Activated CD4-positive, alpha-beta T cell treated with anti-CD3 and anti-CD28 coated beads for 36 hours (primary cell): ENCODE measurements around the gene SRL. TPM values are rescaled to one million over a fixed set of nuclear protein-coding genes. Genes with fewer than 3 reads are reported as not detected.
"Not testable (repeated sequence)": the region's sequence is repeated elsewhere in the genome, so short reads cannot be mapped to it uniquely, and the experiment has no call there.

Source experiments
- ATAC-seq: fragments of 200-7000 bp; cut with Tn5 transposase; one replicate; pipeline ENCODE4 v1.10.0; 2021; ENCODE audit warnings: mild to moderate bottlenecking, moderate library complexity
- CTCF ChIA-PET: fragments of 350-600 bp; sonication (Branson Sonifier 250); formaldehyde crosslinking; loops from one replicate; lab custom pipeline; 2021; ENCODE audit warnings: antibody characterized with exemption; lab: Charles Lee
- POLR2A ChIA-PET: fragments of 350-600 bp; sonication (Branson Sonifier 250); formaldehyde crosslinking; loops from one replicate; lab custom pipeline; 2021; ENCODE audit warnings: antibody characterized with exemption, inconsistent platforms; lab: Charles Lee
- DNase-seq: peaks from one replicate; pipeline ENCODE4 v3.0.0-alpha.2; 2020
- H3K27ac Mint-ChIP-seq: one replicate; pipeline ENCODE4 v1.8.0; 2021; ENCODE audit warnings: mixed read lengths
- H3K27me3 Mint-ChIP-seq: one replicate; pipeline ENCODE4 v1.8.0; 2021; ENCODE audit warnings: mixed read lengths
- H3K36me3 Mint-ChIP-seq: one replicate; pipeline ENCODE4 v1.8.0; 2021; ENCODE audit warnings: low read depth, mixed read lengths
- H3K4me1 Mint-ChIP-seq: one replicate; pipeline ENCODE4 v1.8.0; 2021; ENCODE audit warnings: mixed read lengths
- H3K4me3 Mint-ChIP-seq: one replicate; pipeline ENCODE4 v1.8.0; 2021; ENCODE audit warnings: mild to moderate bottlenecking, moderate library complexity, mixed read lengths
- H3K9me3 Mint-ChIP-seq: one replicate; pipeline ENCODE4 v1.8.0; 2021; ENCODE audit warnings: low read depth, mixed read lengths
- intact Hi-C, 2 experiments: fragments of 100-400 bp; cut with DNase I in 1 of 2; cut with micrococcal nuclease in 1 of 2; formaldehyde crosslinking; loops; one replicate each; pipeline versions ENCODE4 v1.14.2 to v1.15.1; 2022 to 2024; cut with DNase I, micrococcal nuclease
- total RNA-seq, 2 experiments: library from RNA; stranded (reverse); gene quantifications; one replicate each; pipeline ENCODE4 v1.2.3, GENCODE V29; 2021

SRL gene
- total RNA-seq, 2 experiments from 2014 or later = not detected

- ATAC-seq (no peak), DNase-seq (no peak)
- no peak overlapping the region for H3K27ac Mint-ChIP-seq
- POLR2A ChIA-PET = interaction anchor here (0.7 kb wide), 1 partner anchor 71 kb away, joined by 5 read pairs; no protein-coding TSS in a partner anchor
- no peaks in the 10 kb centered on the region for H3K27me3 Mint-ChIP-seq
- peaks cover 7% of the 10 kb centered on the region for H3K4me1 Mint-ChIP-seq
- H3K9me3 Mint-ChIP-seq = no peaks in the 10 kb centered on the region
- CTCF ChIA-PET = no interaction called here
- no peaks in the 10 kb centered on the region for H3K36me3 Mint-ChIP-seq
- intact Hi-C loops = no loop called here
- no peak overlapping the region for H3K4me3 Mint-ChIP-seq
These were observed 83.5 kb downstream of the SRL start for GRCh38 chr16:4158143-4159093.

- Mint-ChIP-seq H3K9me3 (no peaks in the 10 kb centered on the region), H3K27ac (no peak overlapping the region), H3K4me3 (no peak overlapping the region), H3K4me1 (peaks cover 7% of the 10 kb centered on the region), H3K36me3 (no peaks in the 10 kb centered on the region), H3K27me3 (no peaks in the 10 kb centered on the region)
- no peak for ATAC-seq
- POLR2A ChIA-PET = no interaction called here
- DNase-seq = no peak
- CTCF ChIA-PET = interaction anchor here (0.7 kb wide), 1 partner anchor 174 kb away, joined by 3 read pairs; no protein-coding TSS in a partner anchor
- intact Hi-C loops = no loop called here
These were observed 84.5 kb downstream of the SRL start for GRCh38 chr16:4157376-4157825.

- DNase-seq, H3K4me3 Mint-ChIP-seq, H3K36me3 Mint-ChIP-seq, H3K4me1 Mint-ChIP-seq, H3K27ac Mint-ChIP-seq, intact Hi-C loops, H3K27me3 Mint-ChIP-seq, ATAC-seq, POLR2A ChIA-PET, H3K9me3 Mint-ChIP-seq, CTCF ChIA-PET: not testable (repeated sequence)
These were observed 85.4 kb downstream of the SRL start for GRCh38 chr16:4156503-4156902.

- H3K27ac Mint-ChIP-seq, H3K4me3 Mint-ChIP-seq, H3K36me3 Mint-ChIP-seq, ATAC-seq, CTCF ChIA-PET, DNase-seq, H3K9me3 Mint-ChIP-seq, POLR2A ChIA-PET, H3K27me3 Mint-ChIP-seq, H3K4me1 Mint-ChIP-seq, intact Hi-C loops: not testable (repeated sequence)
These were observed 88.5 kb downstream of the SRL start for GRCh38 chr16:4153364-4153763.

GRCh38 chr16:4152267-4152666, 89.6 kb downstream of the SRL start:
- ChIA-PET POLR2A (no interaction called here), CTCF (no interaction called here)
- no peaks in the 10 kb centered on the region for H3K9me3 Mint-ChIP-seq
- no peak overlapping the region for H3K4me3 Mint-ChIP-seq
- intact Hi-C loops = no loop called here
- no peaks in the 10 kb centered on the region for H3K4me1 Mint-ChIP-seq
- no peaks in the 10 kb centered on the region for H3K36me3 Mint-ChIP-seq
- ATAC-seq = no peak
- no peak overlapping the region for H3K27ac Mint-ChIP-seq
- no peaks in the 10 kb centered on the region for H3K27me3 Mint-ChIP-seq
- no peak for DNase-seq

GRCh38 chr16:4147236-4147635, 94.6 kb downstream of the SRL start:
- no peak for DNase-seq
- peaks cover 2% of the 10 kb centered on the region for H3K27me3 Mint-ChIP-seq
- H3K27ac Mint-ChIP-seq = no peak overlapping the region
- intact Hi-C loops = no loop called here
- ATAC-seq = no peak
- POLR2A ChIA-PET = no interaction called here
- no peak overlapping the region for H3K4me3 Mint-ChIP-seq
- no peaks in the 10 kb centered on the region for H3K4me1 Mint-ChIP-seq
- CTCF ChIA-PET = interaction anchor here (0.7 to 1.1 kb wide), 2 partner anchors 15 to 33 kb away, joined by 3 to 5 read pairs; no protein-coding TSS in a partner anchor
- H3K9me3 Mint-ChIP-seq = no peaks in the 10 kb centered on the region
- no peaks in the 10 kb centered on the region for H3K36me3 Mint-ChIP-seq

GRCh38 chr16:4142268-4142667, 99.6 kb downstream of the SRL start:
- Mint-ChIP-seq H3K27ac (no peak overlapping the region), H3K9me3 (no peaks in the 10 kb centered on the region), H3K36me3 (no peaks in the 10 kb centered on the region), H3K4me1 (no peaks in the 10 kb centered on the region), H3K4me3 (no peak overlapping the region), H3K27me3 (peaks cover 2% of the 10 kb centered on the region)
- intact Hi-C loops = no loop called here
- DNase-seq (peak; percentile 43), ATAC-seq (peak; percentile 75)
- ChIA-PET POLR2A (no interaction called here), CTCF (no interaction called here)

GRCh38 chr16:4141604-4142003, 100.3 kb downstream of the SRL start:
- no peaks in the 10 kb centered on the region for H3K27me3 Mint-ChIP-seq
- intact Hi-C loops = no loop called here
- no peak overlapping the region for H3K4me3 Mint-ChIP-seq
- no peaks in the 10 kb centered on the region for H3K4me1 Mint-ChIP-seq
- DNase-seq = no peak
- ATAC-seq = no peak
- CTCF ChIA-PET = no interaction called here
- POLR2A ChIA-PET = no interaction called here
- no peak overlapping the region for H3K27ac Mint-ChIP-seq
- H3K36me3 Mint-ChIP-seq = no peaks in the 10 kb centered on the region
- no peaks in the 10 kb centered on the region for H3K9me3 Mint-ChIP-seq

- no peak for DNase-seq
- Mint-ChIP-seq H3K36me3 (no peaks in the 10 kb centered on the region), H3K9me3 (no peaks in the 10 kb centered on the region), H3K27ac (peak overlapping the region; percentile 4), H3K4me3 (no peak overlapping the region), H3K27me3 (peaks cover 5% of the 10 kb centered on the region), H3K4me1 (no peaks in the 10 kb centered on the region)
- ATAC-seq = no peak
- ChIA-PET POLR2A (no interaction called here), CTCF (no interaction called here)
- intact Hi-C loops = no loop called here
These were observed 101.2 kb downstream of the SRL start for GRCh38 chr16:4140652-4141051.

GRCh38 chr16:4139968-4140367, 101.9 kb downstream of the SRL start:
- no peak overlapping the region for H3K27ac Mint-ChIP-seq
- ATAC-seq = no peak
- no peak overlapping the region for H3K4me3 Mint-ChIP-seq
- DNase-seq = no peak
- ChIA-PET CTCF (interaction anchor here (0.6 kb wide), 1 partner anchor 24 kb away, joined by 3 read pairs; the partner anchor contains the start of gene ADCY9), POLR2A (no interaction called here)
- intact Hi-C loops = no loop called here
- no peaks in the 10 kb centered on the region for H3K4me1 Mint-ChIP-seq
- peaks cover 8% of the 10 kb centered on the region for H3K27me3 Mint-ChIP-seq
- H3K36me3 Mint-ChIP-seq = no peaks in the 10 kb centered on the region
- no peaks in the 10 kb centered on the region for H3K9me3 Mint-ChIP-seq
